Fibroblast of skin of left biceps (primary cell): ENCODE data around the gene KLHL35.
A peak's percentile ranks its signal among the peaks of the same experiment; 100 is the strongest.
"Not testable (repeated sequence)": the region's sequence is repeated elsewhere in the genome, so short reads cannot be mapped to it uniquely, and the experiment has no call there.

Experiments
- DNase-seq, 2 experiments: peaks; one replicate each; pipeline ENCODE4 v3.0.0-alpha.2; 2013; ENCODE audit warnings: low read depth in 2 of 2

The KLHL35 gene

GRCh38 chr11:75423721-75424120 is 9.3 kb downstream of the KLHL35 start:
- DNase-seq, result no peak

- DNase-seq, result no peak
These were observed 10.5 kb downstream of the KLHL35 start for GRCh38 chr11:75422248-75423231.

GRCh38 chr11:75421902-75422247 is 11.1 kb downstream of the KLHL35 start:
- no peak for DNase-seq

GRCh38 chr11:75421035-75421602 is 11.9 kb downstream of the KLHL35 start:
- no peak for DNase-seq

- no peak for DNase-seq
These were observed 12.6 kb downstream of the KLHL35 start for GRCh38 chr11:75420224-75421034.

- no peak for DNase-seq
These were observed 19.1 kb downstream of the KLHL35 start for GRCh38 chr11:75413864-75414263.

- DNase-seq, result not testable (repeated sequence)
These were observed 19.9 kb downstream of the KLHL35 start for GRCh38 chr11:75413146-75413545.

GRCh38 chr11:75409971-75410370 is 23.0 kb downstream of the KLHL35 start:
- DNase-seq, result not testable (repeated sequence)

GRCh38 chr11:75408957-75409219 is 24.1 kb downstream of the KLHL35 start:
- no peak for DNase-seq

- DNase-seq, result no peak
These were observed 26.6 kb downstream of the KLHL35 start for GRCh38 chr11:75406338-75406777.

- no peak for DNase-seq
These were observed 28.9 kb downstream of the KLHL35 start for GRCh38 chr11:75403983-75404658.

- no peak for DNase-seq
These were observed 30.0 kb downstream of the KLHL35 start for GRCh38 chr11:75403037-75403436.

GRCh38 chr11:75402002-75402773 is 30.8 kb downstream of the KLHL35 start:
- no peak for DNase-seq

- no peak for DNase-seq
These were observed 32.7 kb downstream of the KLHL35 start for GRCh38 chr11:75400146-75400865.

GRCh38 chr11:75399344-75400145 is 33.5 kb downstream of the KLHL35 start, which contains the start of gene RPS3:
TSS of gene RPS3 (plus strand) at chr11:75399518. CDS start at chr11:75399548, 30 bp downstream.
- peak; percentile 74 to 78 for DNase-seq

- no peak for DNase-seq
These were observed 34.1 kb downstream of the KLHL35 start for GRCh38 chr11:75398906-75399305.

GRCh38 chr11:75394085-75394840 is 38.7 kb downstream of the KLHL35 start:
- no peak for DNase-seq

GRCh38 chr11:75389925-75390324 is 43.1 kb downstream of the KLHL35 start:
- no peak for DNase-seq

GRCh38 chr11:75389276-75389605 is 43.8 kb downstream of the KLHL35 start:
- DNase-seq, result no peak
